NCI-H1105 (cell line): Measurements from ENCODE around the gene DLG2.

Experiments used
- DNase-seq: peaks from one replicate; lab custom pipeline; 2025; lab: John Stamatoyannopoulos, UW

DLG2 gene

GRCh38 chr11:85558411-85558810 lies 68.7 kb downstream of the DLG2 start:
- no peak for DNase-seq

- DNase-seq, result no peak
Observed at GRCh38 chr11:85551881-85552280, 75.3 kb downstream of the DLG2 start.

- DNase-seq, result no peak
Observed at GRCh38 chr11:85541683-85542082, 85.5 kb downstream of the DLG2 start.

GRCh38 chr11:85540635-85541205 lies 86.4 kb downstream of the DLG2 start:
- DNase-seq, result no peak

GRCh38 chr11:85540181-85540580 lies 87.0 kb downstream of the DLG2 start:
- DNase-seq, result no peak

- DNase-seq, result no peak
Observed at GRCh38 chr11:85539740-85540139, 87.4 kb downstream of the DLG2 start.

GRCh38 chr11:85539029-85539689 lies 88.0 kb downstream of the DLG2 start:
- no peak for DNase-seq

- DNase-seq, result no peak
Observed at GRCh38 chr11:85536438-85536837, 90.7 kb downstream of the DLG2 start.

GRCh38 chr11:85534806-85535205 lies 92.3 kb downstream of the DLG2 start:
- DNase-seq, result no peak

- DNase-seq, result no peak
Observed at GRCh38 chr11:85531191-85531897, 95.8 kb downstream of the DLG2 start.

GRCh38 chr11:85530634-85531033 lies 96.5 kb downstream of the DLG2 start:
- no peak for DNase-seq

- no peak for DNase-seq
Observed at GRCh38 chr11:85526564-85526963, 100.6 kb downstream of the DLG2 start.

GRCh38 chr11:85525686-85526085 lies 101.5 kb downstream of the DLG2 start:
- DNase-seq, result no peak

- no peak for DNase-seq
Observed at GRCh38 chr11:85517272-85517671, 109.9 kb downstream of the DLG2 start.

- DNase-seq, result no peak
Observed at GRCh38 chr11:85495918-85496317, 131.2 kb downstream of the DLG2 start.

- DNase-seq, result no peak
Observed at GRCh38 chr11:85494396-85494795, 132.7 kb downstream of the DLG2 start.

- no peak for DNase-seq
Observed at GRCh38 chr11:85485902-85486301, 141.2 kb downstream of the DLG2 start.

- DNase-seq, result no peak
Observed at GRCh38 chr11:85483861-85484260, 143.3 kb downstream of the DLG2 start.

GRCh38 chr11:85481862-85482261 lies 145.3 kb downstream of the DLG2 start:
- DNase-seq, result no peak

- no peak for DNase-seq
Observed at GRCh38 chr11:85475660-85476517, 151.3 kb downstream of the DLG2 start.

GRCh38 chr11:85472953-85473352 lies 154.2 kb downstream of the DLG2 start:
- no peak for DNase-seq

GRCh38 chr11:85464283-85464682 lies 162.9 kb downstream of the DLG2 start:
- no peak for DNase-seq

GRCh38 chr11:85459304-85459703 lies 167.8 kb downstream of the DLG2 start:
- DNase-seq, result no peak
